Mucosa of descending colon (tissue), 3 donors: ENCODE measurements around the gene CER1. TPM values are rescaled to one million over a fixed set of nuclear protein-coding genes. Genes with fewer than 3 reads are reported as not detected.

ENCODE experiments used
- ATAC-seq: fragments of 200-7000 bp; cut with Tn5 transposase; one replicate; pipeline ENCODE4 v1.9.1; 2020; ENCODE audit warnings: mild to moderate bottlenecking, moderate library complexity
- DNase-seq, 3 donors: peaks; one replicate each; pipeline ENCODE4 v3.0.0-alpha.2; 2020
- H3K36me3 ChIP-seq: fragments of 200-600 bp; one replicate; pipeline ENCODE4 v1.8.0; 2021; ENCODE audit warnings: low read depth, mild to moderate bottlenecking
- H3K4me1 ChIP-seq: fragments of 200-600 bp; one replicate; pipeline ENCODE4 v1.8.0; 2021; ENCODE audit warnings: low read depth, mild to moderate bottlenecking
- H3K4me3 ChIP-seq: fragments of 200-600 bp; one replicate; pipeline ENCODE4 v1.8.0; 2021; ENCODE audit warnings: mild to moderate bottlenecking
- H3K9me3 ChIP-seq: fragments of 200-600 bp; one replicate; pipeline ENCODE4 v1.8.0; 2021; ENCODE audit warnings: mild to moderate bottlenecking
- intact Hi-C, 2 donors: fragments of 100-400 bp; cut with DNase I in 1 of 2; cut with micrococcal nuclease in 1 of 2; formaldehyde crosslinking; loops; one replicate each; pipeline versions ENCODE4 v1.11.0 to v1.11.1; 2022; cut with DNase I, micrococcal nuclease
- total RNA-seq, 3 donors: library from RNA; stranded (reverse); fragmentation: NEBNext Ultra II Directional in 2 of 3; extraction: Animal tissue kit (Norgen Biotek cat#: 25700) in 2 of 3; gene quantifications; one replicate each; pipeline versions ENCODE4 v1.2.1 to v1.2.4, GENCODE V29; 2021 to 2023
- TF ChIP-seq, protein P1 (sequence below): fragments of 200-600 bp; IDR thresholded peaks from one replicate; pipeline ENCODE4 v1.8.0; 2022; ENCODE audit warnings: antibody characterized with exemption, mild to moderate bottlenecking
- donor health status: DM: no; HTN: no; CAD: no; lungs with moderate emphysema.
- donor health status: DM: no; HTN: no; CAD: no.
- donor health status: DM: no; HTN: yes; CAD: no.

The CER1 gene
- total RNA-seq, 3 donors from 2014 or later, result 0.25 TPM; not detected in 2

DNA sequence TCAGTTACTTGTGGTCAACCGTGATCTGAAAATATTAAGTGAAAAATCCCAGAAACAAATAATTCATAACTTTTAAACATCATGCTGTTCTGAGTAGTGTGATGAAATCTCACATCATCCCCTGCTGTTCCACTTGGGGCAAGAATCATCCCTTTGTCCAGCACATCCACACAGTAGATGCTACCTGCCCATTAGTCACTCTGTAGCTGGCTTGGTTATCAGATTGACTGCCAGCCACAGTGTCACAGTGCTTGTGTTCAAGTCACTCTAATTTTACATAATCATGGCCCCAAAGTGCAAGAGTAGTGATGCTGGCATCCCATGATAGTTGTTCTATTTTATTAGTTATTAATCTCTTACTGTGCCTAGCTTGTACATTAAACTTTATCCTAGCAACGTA is 39.1 kb upstream of the CER1 start:
- no peak for ATAC-seq
- H3K4me3 ChIP-seq, result no peak overlapping the region
- H3K4me1 ChIP-seq, result no peaks in the 10 kb centered on the region
- TF ChIP-seq, protein P1, sequence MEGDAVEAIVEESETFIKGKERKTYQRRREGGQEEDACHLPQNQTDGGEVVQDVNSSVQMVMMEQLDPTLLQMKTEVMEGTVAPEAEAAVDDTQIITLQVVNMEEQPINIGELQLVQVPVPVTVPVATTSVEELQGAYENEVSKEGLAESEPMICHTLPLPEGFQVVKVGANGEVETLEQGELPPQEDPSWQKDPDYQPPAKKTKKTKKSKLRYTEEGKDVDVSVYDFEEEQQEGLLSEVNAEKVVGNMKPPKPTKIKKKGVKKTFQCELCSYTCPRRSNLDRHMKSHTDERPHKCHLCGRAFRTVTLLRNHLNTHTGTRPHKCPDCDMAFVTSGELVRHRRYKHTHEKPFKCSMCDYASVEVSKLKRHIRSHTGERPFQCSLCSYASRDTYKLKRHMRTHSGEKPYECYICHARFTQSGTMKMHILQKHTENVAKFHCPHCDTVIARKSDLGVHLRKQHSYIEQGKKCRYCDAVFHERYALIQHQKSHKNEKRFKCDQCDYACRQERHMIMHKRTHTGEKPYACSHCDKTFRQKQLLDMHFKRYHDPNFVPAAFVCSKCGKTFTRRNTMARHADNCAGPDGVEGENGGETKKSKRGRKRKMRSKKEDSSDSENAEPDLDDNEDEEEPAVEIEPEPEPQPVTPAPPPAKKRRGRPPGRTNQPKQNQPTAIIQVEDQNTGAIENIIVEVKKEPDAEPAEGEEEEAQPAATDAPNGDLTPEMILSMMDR, result no peak
- DNase-seq, result no peak
- intact Hi-C loops, result no loop called here
- no peaks in the 10 kb centered on the region for H3K9me3 ChIP-seq
- H3K36me3 ChIP-seq, result no peaks in the 10 kb centered on the region

DNA sequence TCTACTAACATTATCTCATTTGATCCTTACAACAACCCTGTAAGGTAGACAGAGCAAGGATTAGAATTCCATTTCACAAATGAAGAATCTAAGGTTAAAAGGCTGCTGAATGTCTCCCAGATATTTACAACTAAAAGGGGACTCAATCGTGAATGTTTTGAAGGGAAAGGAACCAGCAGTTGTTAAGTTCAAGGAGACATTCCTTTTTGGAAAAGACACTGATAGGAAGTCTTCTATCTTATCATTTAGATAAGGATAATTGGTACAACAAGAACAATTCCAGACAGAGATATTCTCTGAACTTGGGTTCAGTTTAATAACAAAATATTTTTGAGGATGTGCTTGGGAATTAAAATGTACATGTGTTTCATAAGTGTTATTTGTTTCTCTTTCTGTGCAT is 37.5 kb upstream of the CER1 start:
- H3K4me3 ChIP-seq, result no peak overlapping the region
- H3K9me3 ChIP-seq, result no peaks in the 10 kb centered on the region
- intact Hi-C loops, result no loop called here
- no peaks in the 10 kb centered on the region for H3K4me1 ChIP-seq
- no peak for DNase-seq
- TF ChIP-seq, protein P1, result no peak
- H3K36me3 ChIP-seq, result no peaks in the 10 kb centered on the region
- no peak for ATAC-seq

DNA sequence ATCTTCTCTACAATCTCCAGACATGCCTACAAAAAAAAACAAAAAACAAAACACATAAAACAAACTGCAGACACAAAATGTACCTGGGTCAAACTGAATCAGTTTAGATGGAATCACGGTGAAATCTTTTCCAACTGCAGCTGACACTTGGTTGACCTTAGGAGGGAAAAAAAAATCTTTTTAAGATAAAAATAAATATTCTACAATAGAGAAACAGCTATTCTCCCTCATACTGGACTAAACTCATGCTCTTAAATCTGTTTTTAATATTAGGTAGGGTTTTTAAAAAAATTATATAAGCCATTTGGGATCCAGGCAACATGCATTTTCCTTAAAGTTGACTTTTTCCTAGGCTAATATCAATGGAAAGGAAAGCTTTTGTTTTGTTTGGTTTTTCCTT is 33.8 kb upstream of the CER1 start:
- no peaks in the 10 kb centered on the region for H3K4me1 ChIP-seq
- intact Hi-C loops, result no loop called here
- H3K9me3 ChIP-seq, result no peaks in the 10 kb centered on the region
- H3K36me3 ChIP-seq, result no peaks in the 10 kb centered on the region
- ATAC-seq (no peak), DNase-seq (no peak)
- TF ChIP-seq, protein P1, result no peak
- H3K4me3 ChIP-seq, result no peak overlapping the region

DNA sequence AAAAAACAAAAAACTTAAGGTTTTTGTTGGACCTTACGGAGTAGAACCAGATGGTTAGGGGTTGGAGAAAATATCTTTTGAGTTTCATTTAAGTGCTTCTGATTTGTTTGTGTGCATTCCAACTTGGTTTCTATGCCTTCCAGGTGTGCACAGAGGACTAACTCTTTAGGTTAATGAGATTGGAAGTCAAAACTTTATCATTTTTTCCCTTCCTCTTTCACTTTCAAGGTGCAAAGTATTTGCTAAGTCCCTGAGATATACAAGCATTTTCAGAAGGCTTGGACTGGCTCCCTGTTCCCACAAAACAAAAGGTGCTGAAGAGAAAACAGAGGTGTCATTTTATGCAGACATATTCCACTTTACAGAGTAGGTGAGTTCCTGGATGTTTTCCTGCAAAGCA is 30.3 kb upstream of the CER1 start:
- no peaks in the 10 kb centered on the region for H3K36me3 ChIP-seq
- H3K4me1 ChIP-seq, result no peaks in the 10 kb centered on the region
- intact Hi-C loops, result no loop called here
- H3K4me3 ChIP-seq, result no peak overlapping the region
- no peak for DNase-seq
- peak; percentile 25 for ATAC-seq
- H3K9me3 ChIP-seq, result no peaks in the 10 kb centered on the region
- TF ChIP-seq, protein P1, result no peak

GRCh38 chr9:14752271-14752670 is 29.7 kb upstream of the CER1 start:
- H3K4me3 ChIP-seq, result no peak overlapping the region
- no peaks in the 10 kb centered on the region for H3K9me3 ChIP-seq
- DNase-seq (no peak), ATAC-seq (no peak)
- intact Hi-C loops, result no loop called here
- no peaks in the 10 kb centered on the region for H3K4me1 ChIP-seq
- TF ChIP-seq, protein P1, result no peak
- H3K36me3 ChIP-seq, result no peaks in the 10 kb centered on the region

DNA sequence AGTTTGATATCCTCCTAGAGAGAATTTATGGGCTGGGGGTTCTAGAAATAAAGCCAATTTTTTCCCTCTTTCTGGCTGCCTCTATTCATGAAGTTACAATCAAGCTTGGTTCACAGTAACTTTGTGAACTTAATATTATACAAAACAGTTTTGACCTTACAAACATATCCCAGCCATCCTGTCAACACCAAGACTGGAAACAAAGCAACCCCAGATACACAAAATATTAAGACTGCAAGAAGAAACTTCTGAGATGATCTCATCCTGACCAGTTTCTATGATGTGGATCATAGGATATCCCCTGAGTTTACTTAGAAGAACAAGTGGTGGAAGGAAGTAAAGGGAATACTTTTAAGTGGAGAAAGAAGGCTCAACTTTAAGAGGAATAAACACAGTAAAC is 28.3 kb upstream of the CER1 start:
- H3K4me3 ChIP-seq, result no peak overlapping the region
- H3K36me3 ChIP-seq, result no peaks in the 10 kb centered on the region
- no peaks in the 10 kb centered on the region for H3K4me1 ChIP-seq
- intact Hi-C loops, result no loop called here
- ATAC-seq (no peak), DNase-seq (no peak)
- TF ChIP-seq, protein P1, result no peak
- H3K9me3 ChIP-seq, result no peaks in the 10 kb centered on the region
